T-helper 9 cell (primary cell): Measurements from ENCODE around the gene MRPL33.

Experiments used
- DNase-seq: peaks from one replicate; pipeline ENCODE4 v3.0.0-alpha.2; 2020

The MRPL33 gene

DNA sequence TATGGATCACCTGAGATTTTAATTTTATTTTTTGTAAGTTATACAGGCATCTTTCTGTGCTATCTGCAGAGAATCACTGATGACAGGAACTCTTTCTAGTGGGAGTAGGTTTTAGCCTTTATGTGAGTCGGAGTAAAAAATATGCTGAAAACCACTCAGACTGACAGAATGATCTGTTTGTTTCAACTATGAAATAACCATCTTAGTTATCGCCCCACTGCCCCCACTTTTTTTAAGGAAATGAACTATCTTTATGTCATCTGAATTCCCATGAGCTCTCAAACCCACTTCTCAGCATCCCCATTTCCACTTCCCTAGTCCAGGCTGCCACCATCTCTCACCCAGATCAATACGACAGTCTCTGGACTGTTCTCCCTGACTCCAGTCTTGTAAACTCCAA is 38.9 kb downstream of the MRPL33 start:
- DNase-seq, result no peak

DNA sequence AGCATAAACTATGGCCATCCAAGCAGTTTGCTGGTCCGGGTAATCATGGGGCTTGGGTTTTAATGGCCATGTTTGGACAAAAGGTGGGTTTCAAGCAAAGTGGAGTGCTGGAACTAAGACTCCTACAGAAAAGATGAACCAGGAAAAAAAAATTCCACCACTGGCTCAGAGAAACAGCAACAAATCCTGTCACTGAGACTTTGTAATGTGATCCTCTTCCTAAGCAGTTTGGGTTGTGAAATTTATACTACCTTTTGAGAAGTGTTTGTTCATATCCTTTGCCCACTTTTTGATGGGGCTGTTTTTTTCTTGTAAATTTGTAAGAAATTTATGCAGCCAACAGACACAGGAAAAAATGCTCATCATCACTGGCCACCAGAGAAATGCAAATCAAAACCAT is 40.2 kb downstream of the MRPL33 start:
- DNase-seq, result no peak

DNA sequence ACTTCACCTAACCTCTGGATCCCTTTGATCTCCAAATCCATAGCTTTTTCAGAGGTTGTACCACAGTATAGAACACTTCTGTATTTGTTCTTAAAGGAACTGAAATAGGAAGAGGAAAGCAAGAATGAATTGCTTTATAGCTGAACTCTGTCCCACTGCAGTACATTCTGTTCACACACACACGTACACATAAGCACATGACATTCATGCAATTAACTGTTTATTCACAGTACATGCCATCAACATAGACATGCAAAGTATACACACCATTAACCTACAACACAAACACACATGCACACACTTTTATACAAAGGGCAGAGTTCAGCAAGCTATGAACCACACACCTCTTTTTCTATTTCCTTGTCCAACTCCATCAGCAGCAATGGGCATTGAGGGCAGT is 43.2 kb downstream of the MRPL33 start:
- no peak for DNase-seq

DNA sequence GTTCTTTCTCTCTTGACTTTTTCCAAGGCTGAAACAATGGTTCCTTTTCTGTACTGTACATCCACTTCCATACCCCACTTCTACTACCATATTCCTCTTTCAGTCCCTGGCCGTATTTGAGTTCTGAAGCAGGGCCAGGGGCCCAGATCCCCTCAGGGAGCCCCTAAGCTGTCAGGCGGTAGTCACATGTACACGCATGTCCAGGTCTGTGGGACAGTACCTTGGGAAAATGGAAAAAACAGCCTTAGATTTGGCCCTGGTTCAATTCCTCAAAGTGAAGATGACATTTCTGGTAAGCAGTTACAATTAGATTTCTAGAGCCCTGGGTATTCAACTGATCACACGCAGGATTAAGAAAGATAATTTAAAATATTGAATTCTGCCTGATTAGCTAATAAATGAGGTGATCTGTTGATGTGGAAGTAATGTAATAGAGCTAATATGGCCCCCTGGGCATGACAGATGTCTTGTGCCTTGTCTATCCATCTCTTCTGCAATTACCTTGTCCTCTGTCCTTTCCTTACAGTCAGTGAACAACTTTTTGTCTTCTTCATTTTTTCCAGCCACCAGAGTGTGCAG is 44.4 kb downstream of the MRPL33 start:
- DNase-seq, result no peak

DNA sequence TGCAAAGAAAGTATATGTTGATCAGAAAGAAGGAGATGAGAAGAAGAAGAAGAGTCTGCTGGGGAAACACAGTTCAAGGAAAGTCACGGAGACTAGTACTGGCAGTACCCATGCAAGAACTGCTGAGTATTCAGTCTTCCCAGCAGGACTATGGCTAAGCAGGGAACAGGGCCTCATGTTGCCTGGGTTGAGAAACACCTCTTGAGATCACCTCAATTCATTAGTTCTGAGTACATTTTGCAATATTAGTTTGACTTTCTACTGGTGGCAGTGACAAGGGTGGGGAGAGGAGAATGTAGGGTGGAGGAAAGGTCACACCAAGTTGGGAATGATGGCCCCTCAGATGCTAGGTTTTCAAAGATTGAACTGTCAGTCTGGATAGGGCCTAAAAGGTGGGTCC is 50.5 kb downstream of the MRPL33 start:
- no peak for DNase-seq

DNA sequence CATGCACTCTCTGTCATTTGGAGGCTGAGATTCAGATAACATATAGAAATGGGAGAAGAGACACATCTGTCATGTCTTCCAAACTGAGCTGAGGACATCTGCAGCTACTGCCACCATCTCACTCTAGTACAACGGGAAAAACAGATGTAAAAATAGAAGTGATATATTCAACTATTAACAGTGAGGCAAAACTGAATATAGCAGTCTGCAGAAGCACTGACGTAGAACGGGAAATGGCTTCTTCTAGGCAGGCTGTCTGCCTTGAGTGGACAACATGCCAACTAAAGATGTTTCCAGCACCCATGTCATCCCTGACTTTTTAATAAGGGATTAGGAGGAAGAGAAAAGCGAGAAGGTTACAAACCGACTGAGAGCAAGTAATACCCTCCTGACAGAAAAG is 51.6 kb downstream of the MRPL33 start:
- DNase-seq, result no peak

DNA sequence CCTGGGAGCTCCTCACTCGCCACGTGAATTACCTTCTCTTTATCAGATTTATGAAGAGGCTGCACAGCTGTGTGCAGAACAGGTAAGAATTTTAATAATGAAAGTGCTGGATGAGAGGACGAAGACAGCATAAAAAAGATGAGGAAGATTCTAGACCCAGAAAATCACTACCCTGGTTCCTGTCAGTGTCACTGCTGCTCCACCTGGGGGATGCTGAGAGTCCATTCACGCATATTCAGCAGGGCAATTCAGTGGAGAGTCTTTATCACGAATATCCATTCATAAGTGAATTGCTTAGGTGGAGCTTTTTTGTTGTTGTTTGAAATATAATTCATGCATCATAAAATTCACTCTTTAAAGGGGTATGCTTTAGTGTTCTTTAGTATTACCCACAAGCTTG is 52.0 kb downstream of the MRPL33 start:
- no peak for DNase-seq

DNA sequence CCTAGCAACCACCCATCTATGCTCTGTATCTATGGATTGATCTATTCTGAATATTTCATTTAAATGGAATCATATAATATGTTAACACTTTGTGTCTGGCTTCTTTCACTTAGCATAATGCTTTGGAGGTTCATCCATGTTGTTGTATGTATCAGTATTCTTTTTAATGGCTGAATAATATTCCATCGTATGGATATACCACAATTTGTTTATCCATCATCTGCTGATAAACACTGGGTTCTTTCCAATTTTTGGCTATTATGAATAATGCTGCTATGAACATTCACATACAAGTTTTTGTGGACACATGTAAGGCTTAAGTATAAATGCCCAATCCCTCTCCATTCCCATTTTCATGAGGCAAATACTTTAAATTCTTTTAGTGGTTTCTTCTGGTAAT is 52.9 kb downstream of the MRPL33 start:
- no peak for DNase-seq

DNA sequence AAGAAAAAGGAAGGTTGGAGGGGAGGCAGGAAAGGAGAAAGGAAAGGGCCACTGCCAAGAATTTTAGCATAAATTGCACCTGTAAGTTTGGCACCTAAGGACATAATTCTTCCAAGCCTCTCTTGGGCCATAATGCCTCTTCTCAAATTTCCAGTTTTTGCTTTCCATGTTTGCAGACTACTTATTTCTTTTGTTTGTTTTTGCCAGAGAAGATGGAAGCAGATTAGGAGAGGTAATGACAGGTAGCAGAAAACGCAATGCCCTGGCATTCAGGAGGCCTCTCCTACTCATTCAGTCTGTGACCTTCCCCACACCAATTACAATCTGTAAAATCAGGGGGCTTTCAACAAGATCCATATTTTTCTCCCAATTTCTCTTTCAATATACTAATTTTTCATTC is 56.8 kb downstream of the MRPL33 start:
- no peak for DNase-seq
